K562 (cell line): Measurements from ENCODE around the gene CDK14. TPM values are rescaled to one million over a fixed set of nuclear protein-coding genes. Genes with fewer than 3 reads are reported as not detected.

Source experiments
- ATAC-seq: fragments of 200-7000 bp; cut with Tn5 transposase; 3 replicates; pipeline ENCODE4 v1.9.1; 2020; ENCODE audit warnings: moderate library complexity
- BruUV-seq: library from RNA; stranded (reverse); fragments of 400-500 nt; replicated peaks from 2 replicates; lab custom pipeline; 2021; lab: Mats Ljungman, UMichigan
- CTCF ChIA-PET: fragments of 300-600 bp; formaldehyde crosslinking; extraction: SDS; loops from one replicate; lab custom pipeline; 2021; ENCODE audit warnings: low intra/inter-chr PET ratio; lab: Yijun Ruan, JAX
- POLR2A ChIA-PET: fragments of 300-600, 350-650 bp; sonication (Branson Sonifier 250); formaldehyde crosslinking; extraction: SDS; loops from one replicate; lab custom pipeline; 2021; ENCODE audit warnings: antibody characterized with exemption, inconsistent platforms; lab: Yijun Ruan, JAX
- DNase-seq, 4 experiments: peaks; one replicate each; pipeline versions ENCODE4 v3.0.0 to v3.0.0-alpha.2; 2011 to 2018; ENCODE audit warnings: low spot score in 3 of 4, mixed read lengths in 3 of 4; ENCODE audit errors: extremely low read depth in 1 of 4
- FAIRE-seq: peaks from 2 replicates; lab custom pipeline; 2011; peaks lifted over from hg19 to GRCh38; lab: Jason Lieb, UNC
- H2AFZ ChIP-seq: 2 replicates; pipeline ENCODE4 v1.6.0; 2011; ENCODE audit warnings: low read depth, low read length, control low read depth, inconsistent platforms
- H3K27ac ChIP-seq: fragments of 200-600 bp; 3 replicates; pipeline ENCODE4 v1.8.0; 2011; ENCODE audit warnings: low read depth, mild to moderate bottlenecking, control low read depth, inconsistent platforms, low read length, moderate library complexity, mixed read lengths; ENCODE audit errors: extremely low read depth
- H3K27me3 ChIP-seq, 2 experiments: fragments of 300-600 bp in 1 of 2; 2 replicates in 1 of 2; 3 replicates in 1 of 2; pipeline versions ENCODE4 v1.6.0 to v1.8.0; 2011; ENCODE audit warnings: inconsistent platforms in 2 of 2, low read length in 2 of 2, mild to moderate bottlenecking in 1 of 2, mixed read lengths in 1 of 2, moderate library complexity in 1 of 2; ENCODE audit not compliant: control insufficient read depth in 2 of 2, insufficient read depth in 2 of 2
- H3K36me3 ChIP-seq: fragments of 300-600 bp; 3 replicates; pipeline ENCODE4 v1.8.0; 2011; ENCODE audit warnings: mild to moderate bottlenecking, low read length, inconsistent platforms; ENCODE audit not compliant: control insufficient read depth, insufficient read depth
- H3K4me1 ChIP-seq, 2 experiments: fragments of 200-600 bp in 1 of 2; replicated peaks in 1 of 2; 2 replicates in 1 of 2; 3 replicates in 1 of 2; pipeline versions ENCODE4 v1.5.1 to v1.8.0; 2011; ENCODE audit warnings: inconsistent platforms in 2 of 2, low read length in 2 of 2, mild to moderate bottlenecking in 1 of 2, mixed read lengths in 1 of 2, moderate library complexity in 1 of 2; ENCODE audit not compliant: control insufficient read depth in 2 of 2, insufficient read depth in 2 of 2
- H3K4me2 ChIP-seq: 2 replicates; pipeline ENCODE4 v1.6.1; 2011; ENCODE audit warnings: low read length, control low read depth, inconsistent platforms, mixed read lengths; ENCODE audit not compliant: insufficient read depth
- H3K4me3 ChIP-seq: fragments of 200-600 bp; sonication (generic), shearing (Covaris generic); 2 replicates; pipeline ENCODE4 v1.5.1; 2016; ENCODE audit warnings: control low read depth, inconsistent platforms
- H3K79me2 ChIP-seq: fragments of 200-600 bp; 3 replicates; pipeline ENCODE4 v1.8.0; 2011; ENCODE audit warnings: low read length, inconsistent platforms; ENCODE audit not compliant: control insufficient read depth, insufficient read depth
- H3K9ac ChIP-seq, 2 experiments: 2 replicates each; pipeline versions ENCODE4 v1.6.0 to v1.6.1; 2011; ENCODE audit warnings: low read depth in 2 of 2, low read length in 2 of 2, control low read depth in 1 of 2, inconsistent platforms in 1 of 2, mild to moderate bottlenecking in 1 of 2, mixed read lengths in 1 of 2; ENCODE audit not compliant: insufficient read depth in 1 of 2
- H3K9me1 ChIP-seq: one replicate; pipeline ENCODE4 v1.6.0; 2011; ENCODE audit warnings: inconsistent platforms, mild to moderate bottlenecking, low read length, moderate library complexity; ENCODE audit not compliant: control insufficient read depth, insufficient read depth
- H3K9me3 ChIP-seq: replicated peaks from 2 replicates; pipeline ENCODE4 v1.5.1; 2011; ENCODE audit warnings: low read depth, low read length, inconsistent platforms; ENCODE audit not compliant: control insufficient read depth, insufficient read depth
- H4K20me1 ChIP-seq: replicated peaks from 2 replicates; pipeline ENCODE4 v1.6.1; 2011; ENCODE audit warnings: low read length, inconsistent platforms, mixed read lengths; ENCODE audit not compliant: control insufficient read depth, insufficient read depth
- ELF2 ChIP-seq: fragments of 250-450 bp; sonication (Bioruptor Pico); IDR thresholded peaks from 2 replicates; pipeline ENCODE4 v1.5.0; 2021; ENCODE audit warnings: mild to moderate bottlenecking
- HMG20A ChIP-seq: fragments of 450-650 bp; formaldehyde crosslinking; conservative IDR thresholded peaks from 2 replicates; pipeline ENCODE4 v1.4.0; 2020; ENCODE audit warnings: mild to moderate bottlenecking, mixed read lengths
- KAT7 ChIP-seq: sonication (generic); formaldehyde crosslinking; IDR thresholded peaks from 2 replicates; pipeline ENCODE4 v1.8.0; 2022; ENCODE audit warnings: missing genetic modification reagents, mild to moderate bottlenecking, borderline replicate concordance
- POLR2AphosphoS2 ChIP-seq: IDR thresholded peaks from 2 replicates; pipeline ENCODE4 v1.6.1; 2012; ENCODE audit warnings: low read length, improper control_type of control experiment
- ZZZ3 ChIP-seq: fragments of 450-650 bp; IDR thresholded peaks from 2 replicates; pipeline ENCODE4 v1.6.1; 2016; ENCODE audit warnings: antibody characterized with exemption, mild to moderate bottlenecking, moderate library complexity
- WGBS: fragments of 100-300 bp; shearing (Covaris generic); methylation state at CpG from one replicate; pipeline ENCODE4 v1.1.6; 2016; ENCODE audit warnings: low coverage, mixed read lengths; ENCODE audit not compliant: insufficient coverage; ENCODE audit errors: missing lambda C conversion rate; 5-methylcytosine and 5-hydroxymethylcytosine counted together
- in situ Hi-C: fragments of 300-500 bp; cut with MboI; formaldehyde crosslinking; loops from 4 replicates; pipeline ENCODE4 v1.15.0; 2018; ENCODE audit warnings: inconsistent platforms, mixed read lengths
- intact Hi-C: fragments of 100-400 bp; cut with micrococcal nuclease; formaldehyde crosslinking; loops from 2 replicates; pipeline ENCODE4 v1.14.2; 2022
- polyA plus RNA-seq, 8 experiments: library from polyadenylated mRNA; depleted of rRNA in 4 of 8; stranded (reverse) in 5 of 8; unstranded in 3 of 8; fragments of >200 nt; fragmentation: Nextera tagmentation in 2 of 8; fragmentation: Illumina TruSeq in 1 of 8; extraction: Ambion mirVana in 2 of 8; extraction: Trizol in 1 of 8; gene quantifications; 2 replicates each; pipeline versions ENCODE4 v1.2.1 to v1.2.3, GENCODE V29; 2011 to 2014; ENCODE audit warnings: inconsistent platforms in 1 of 8, missing spikeins in 1 of 8
- total RNA-seq, 7 experiments: library from RNA; depleted of rRNA in 6 of 7; stranded (reverse); fragments of >200 nt in 6 of 7; fragmentation: Illumina TruSeq in 2 of 7; extraction: Trizol in 2 of 7; gene quantifications; 2 replicates each; pipeline versions ENCODE4 v1.2.1 to v1.2.3, GENCODE V29; 2011 to 2021; ENCODE audit warnings: low replicate concordance in 1 of 7

The CDK14 gene
- total and polyA plus RNA-seq, 9 of the 15 experiments (the other 6 are each of a cell fraction or from before 2014, with no cell fraction given), result 0.03 to 0.91 (median 0.16) TPM

- H3K4me1 ChIP-seq, result no peaks in the 10 kb centered on the region
- no peak for ATAC-seq
- in situ Hi-C loops, result no loop called here
- ChIA-PET POLR2A (no interaction called here), CTCF (no interaction called here)
- H2AFZ ChIP-seq, result no peak overlapping the region
- TF ChIP-seq ELF2 (CRISPR knock-in tag) (no peak), HMG20A (CRISPR knock-in tag) (no peak)
- no peaks in the 10 kb centered on the region for H3K9me3 ChIP-seq
- H3K9ac ChIP-seq, result no peak overlapping the region
- DNase-seq, result no peak
- H3K79me2 ChIP-seq, result no peaks in the 10 kb centered on the region
- no peaks in the 10 kb centered on the region; a peak in 1 of 5 replicates for H3K27me3 ChIP-seq
- BruUV-seq, result no TSS peak
- no peak overlapping the region for H3K4me2 ChIP-seq
- no peak overlapping the region for H3K4me3 ChIP-seq
- WGBS, result 0% methylated on average over 1 of the region's 1 CpG
- H3K27ac ChIP-seq, result no peak overlapping the region
- no peaks in the 10 kb centered on the region for H3K9me1 ChIP-seq
- intact Hi-C loops, result no loop called here
- no peaks in the 10 kb centered on the region for H3K36me3 ChIP-seq
- no peak for FAIRE-seq
- H4K20me1 ChIP-seq, result no peaks in the 10 kb centered on the region
Observed at GRCh38 chr7:91165846-91166230, 569.7 kb downstream of the CDK14 start.

- H3K36me3 ChIP-seq, result no peaks in the 10 kb centered on the region
- H3K27me3 ChIP-seq, result no peaks in the 10 kb centered on the region
- no peak overlapping the region for H3K4me3 ChIP-seq
- FAIRE-seq (no peak), DNase-seq (no peak), ATAC-seq (peak; percentile 35; the same call in 1 of the 3 replicates)
- no peak overlapping the region for H3K4me2 ChIP-seq
- H3K79me2 ChIP-seq, result no peaks in the 10 kb centered on the region
- intact Hi-C loops, result no loop called here
- POLR2A ChIA-PET, result no interaction called here
- 5% methylated on average over 11 of the region's 11 CpGs for WGBS
- BruUV-seq, result no TSS peak
- no peaks in the 10 kb centered on the region; the same call in 1 of the 2 replicates for H3K9me3 ChIP-seq
- H3K4me1 ChIP-seq, result no peaks in the 10 kb centered on the region
- H3K27ac ChIP-seq, result no peak overlapping the region
- in situ Hi-C loops, result no loop called here
- H2AFZ ChIP-seq, result no peak overlapping the region
- CTCF ChIA-PET, result no interaction called here
- no peaks in the 10 kb centered on the region for H3K9me1 ChIP-seq
- no peaks in the 10 kb centered on the region for H4K20me1 ChIP-seq
- H3K9ac ChIP-seq, result no peak overlapping the region
- no peak for TF ChIP-seq ZZZ3
- TF ChIP-seq POLR2AphosphoS2, result no peak
- no peak for TF ChIP-seq KAT7 (CRISPR knock-in tag)
Observed at GRCh38 chr7:91168871-91169829, 573.0 kb downstream of the CDK14 start.
